K562 (cell line): ENCODE results near the gene DSCAM. TPM values are rescaled to one million over a fixed set of nuclear protein-coding genes. Genes with fewer than 3 reads are reported as not detected.

Source experiments
- ATAC-seq: fragments of 200-7000 bp; cut with Tn5 transposase; 3 replicates; pipeline ENCODE4 v1.9.1; 2020; ENCODE audit warnings: moderate library complexity
- BruUV-seq: library from RNA; stranded (reverse); fragments of 400-500 nt; replicated peaks from 2 replicates; lab custom pipeline; 2021; lab: Mats Ljungman, UMichigan
- CTCF ChIA-PET: fragments of 300-600 bp; formaldehyde crosslinking; extraction: SDS; loops from one replicate; lab custom pipeline; 2021; ENCODE audit warnings: low intra/inter-chr PET ratio; lab: Yijun Ruan, JAX
- POLR2A ChIA-PET: fragments of 300-600, 350-650 bp; sonication (Branson Sonifier 250); formaldehyde crosslinking; extraction: SDS; loops from one replicate; lab custom pipeline; 2021; ENCODE audit warnings: antibody characterized with exemption, inconsistent platforms; lab: Yijun Ruan, JAX
- DNase-seq, 4 experiments: peaks; one replicate each; pipeline versions ENCODE4 v3.0.0 to v3.0.0-alpha.2; 2011 to 2018; ENCODE audit warnings: low spot score in 3 of 4, mixed read lengths in 3 of 4; ENCODE audit errors: extremely low read depth in 1 of 4
- FAIRE-seq: peaks from 2 replicates; lab custom pipeline; 2011; peaks lifted over from hg19 to GRCh38; lab: Jason Lieb, UNC
- H2AFZ ChIP-seq: 2 replicates; pipeline ENCODE4 v1.6.0; 2011; ENCODE audit warnings: low read depth, low read length, control low read depth, inconsistent platforms
- H3K27ac ChIP-seq: fragments of 200-600 bp; 3 replicates; pipeline ENCODE4 v1.8.0; 2011; ENCODE audit warnings: low read depth, mild to moderate bottlenecking, control low read depth, inconsistent platforms, low read length, moderate library complexity, mixed read lengths; ENCODE audit errors: extremely low read depth
- H3K27me3 ChIP-seq, 2 experiments: fragments of 300-600 bp in 1 of 2; 2 replicates in 1 of 2; 3 replicates in 1 of 2; pipeline versions ENCODE4 v1.6.0 to v1.8.0; 2011; ENCODE audit warnings: inconsistent platforms in 2 of 2, low read length in 2 of 2, mild to moderate bottlenecking in 1 of 2, mixed read lengths in 1 of 2, moderate library complexity in 1 of 2; ENCODE audit not compliant: control insufficient read depth in 2 of 2, insufficient read depth in 2 of 2
- H3K36me3 ChIP-seq: fragments of 300-600 bp; 3 replicates; pipeline ENCODE4 v1.8.0; 2011; ENCODE audit warnings: mild to moderate bottlenecking, low read length, inconsistent platforms; ENCODE audit not compliant: control insufficient read depth, insufficient read depth
- H3K4me1 ChIP-seq, 2 experiments: fragments of 200-600 bp in 1 of 2; replicated peaks in 1 of 2; 2 replicates in 1 of 2; 3 replicates in 1 of 2; pipeline versions ENCODE4 v1.5.1 to v1.8.0; 2011; ENCODE audit warnings: inconsistent platforms in 2 of 2, low read length in 2 of 2, mild to moderate bottlenecking in 1 of 2, mixed read lengths in 1 of 2, moderate library complexity in 1 of 2; ENCODE audit not compliant: control insufficient read depth in 2 of 2, insufficient read depth in 2 of 2
- H3K4me2 ChIP-seq: 2 replicates; pipeline ENCODE4 v1.6.1; 2011; ENCODE audit warnings: low read length, control low read depth, inconsistent platforms, mixed read lengths; ENCODE audit not compliant: insufficient read depth
- H3K4me3 ChIP-seq: fragments of 200-600 bp; sonication (generic), shearing (Covaris generic); 2 replicates; pipeline ENCODE4 v1.5.1; 2016; ENCODE audit warnings: control low read depth, inconsistent platforms
- H3K79me2 ChIP-seq: fragments of 200-600 bp; 3 replicates; pipeline ENCODE4 v1.8.0; 2011; ENCODE audit warnings: low read length, inconsistent platforms; ENCODE audit not compliant: control insufficient read depth, insufficient read depth
- H3K9ac ChIP-seq, 2 experiments: 2 replicates each; pipeline versions ENCODE4 v1.6.0 to v1.6.1; 2011; ENCODE audit warnings: low read depth in 2 of 2, low read length in 2 of 2, control low read depth in 1 of 2, inconsistent platforms in 1 of 2, mild to moderate bottlenecking in 1 of 2, mixed read lengths in 1 of 2; ENCODE audit not compliant: insufficient read depth in 1 of 2
- H3K9me1 ChIP-seq: one replicate; pipeline ENCODE4 v1.6.0; 2011; ENCODE audit warnings: inconsistent platforms, mild to moderate bottlenecking, low read length, moderate library complexity; ENCODE audit not compliant: control insufficient read depth, insufficient read depth
- H3K9me3 ChIP-seq: replicated peaks from 2 replicates; pipeline ENCODE4 v1.5.1; 2011; ENCODE audit warnings: low read depth, low read length, inconsistent platforms; ENCODE audit not compliant: control insufficient read depth, insufficient read depth
- H4K20me1 ChIP-seq: replicated peaks from 2 replicates; pipeline ENCODE4 v1.6.1; 2011; ENCODE audit warnings: low read length, inconsistent platforms, mixed read lengths; ENCODE audit not compliant: control insufficient read depth, insufficient read depth
- CREB5 ChIP-seq: fragments of 250-450 bp; sonication (Bioruptor Pico); IDR thresholded peaks from 2 replicates; pipeline ENCODE4 v1.5.0; 2020; ENCODE audit warnings: mild to moderate bottlenecking
- CUX1 ChIP-seq: fragments of 200-800 bp; sonication (Bioruptor generic); IDR thresholded peaks from 2 replicates; pipeline ENCODE4 v1.6.1; 2016; ENCODE audit warnings: missing genetic modification characterization, missing compliant biosample characterization
- HDGF ChIP-seq: fragments of 450-650 bp; IDR thresholded peaks from 2 replicates; pipeline ENCODE4 v1.6.1; 2016
- KDM1A ChIP-seq, 2 experiments: fragments of 450-650 bp; IDR thresholded peaks; 2 replicates each; pipeline ENCODE4 v1.6.1; 2016; ENCODE audit warnings: mild to moderate bottlenecking in 2 of 2
- MITF ChIP-seq: IDR thresholded peaks from 2 replicates; pipeline ENCODE4 v1.6.1; 2014; ENCODE audit warnings: antibody characterized with exemption
- RBM15 ChIP-seq: fragments of 200-400 bp; formaldehyde crosslinking; IDR thresholded peaks from 2 replicates; pipeline ENCODE4 v1.6.1; 2018; ENCODE audit warnings: mild to moderate bottlenecking, low read length, moderate library complexity; ENCODE audit not compliant: insufficient read depth
- TCFL5 ChIP-seq: fragments of 250-450 bp; sonication (Bioruptor Pico); conservative IDR thresholded peaks from 2 replicates; pipeline ENCODE4 v1.6.1; 2021; ENCODE audit warnings: mild to moderate bottlenecking, moderate library complexity, matching md5 sums
- TEAD4 ChIP-seq, 2 experiments: sonication (generic) in 1 of 2; formaldehyde crosslinking in 1 of 2; IDR thresholded peaks; 2 replicates each; pipeline versions ENCODE4 v1.6.1 to v1.8.0; 2012 to 2022; ENCODE audit warnings: borderline replicate concordance in 1 of 2, inconsistent platforms in 1 of 2, low read length in 1 of 2, mild to moderate bottlenecking in 1 of 2, missing genetic modification reagents in 1 of 2
- TFAM ChIP-seq: fragments of 250-450 bp; sonication (Bioruptor Pico); conservative IDR thresholded peaks from 2 replicates; pipeline ENCODE4 v1.5.0; 2021; ENCODE audit warnings: mild to moderate bottlenecking, moderate library complexity
- TSC22D4 ChIP-seq: fragments of 450-650 bp; IDR thresholded peaks from 2 replicates; pipeline ENCODE4 v1.6.1; 2016; ENCODE audit warnings: missing genetic modification characterization, missing biosample characterization, control low read depth
- WHSC1 ChIP-seq: IDR thresholded peaks from one replicate; pipeline ENCODE4 v1.6.1; 2012; ENCODE audit warnings: low read length, control low read depth, inconsistent platforms
- ZNF384 ChIP-seq: IDR thresholded peaks from 2 replicates; pipeline ENCODE4 v1.6.1; 2012; ENCODE audit warnings: low read depth, low read length, improper control_type of control experiment
- WGBS: fragments of 100-300 bp; shearing (Covaris generic); methylation state at CpG from one replicate; pipeline ENCODE4 v1.1.6; 2016; ENCODE audit warnings: low coverage, mixed read lengths; ENCODE audit not compliant: insufficient coverage; ENCODE audit errors: missing lambda C conversion rate; 5-methylcytosine and 5-hydroxymethylcytosine counted together
- in situ Hi-C: fragments of 300-500 bp; cut with MboI; formaldehyde crosslinking; loops from 4 replicates; pipeline ENCODE4 v1.15.0; 2018; ENCODE audit warnings: inconsistent platforms, mixed read lengths
- intact Hi-C: fragments of 100-400 bp; cut with micrococcal nuclease; formaldehyde crosslinking; loops from 2 replicates; pipeline ENCODE4 v1.14.2; 2022
- polyA plus RNA-seq, 8 experiments: library from polyadenylated mRNA; depleted of rRNA in 4 of 8; stranded (reverse) in 5 of 8; unstranded in 3 of 8; fragments of >200 nt; fragmentation: Nextera tagmentation in 2 of 8; fragmentation: Illumina TruSeq in 1 of 8; extraction: Ambion mirVana in 2 of 8; extraction: Trizol in 1 of 8; gene quantifications; 2 replicates each; pipeline versions ENCODE4 v1.2.1 to v1.2.3, GENCODE V29; 2011 to 2014; ENCODE audit warnings: inconsistent platforms in 1 of 8, missing spikeins in 1 of 8
- total RNA-seq, 7 experiments: library from RNA; depleted of rRNA in 6 of 7; stranded (reverse); fragments of >200 nt in 6 of 7; fragmentation: Illumina TruSeq in 2 of 7; extraction: Trizol in 2 of 7; gene quantifications; 2 replicates each; pipeline versions ENCODE4 v1.2.1 to v1.2.3, GENCODE V29; 2011 to 2021; ENCODE audit warnings: low replicate concordance in 1 of 7

DSCAM gene
- total and polyA plus RNA-seq, 9 of the 15 experiments (the other 6 are each of a cell fraction or from before 2014, with no cell fraction given), result not detected

- Histone ChIP-seq H3K27me3 (no peaks in the 10 kb centered on the region), H3K27ac (no peak overlapping the region), H4K20me1 (no peaks in the 10 kb centered on the region), H3K9me1 (no peaks in the 10 kb centered on the region), H3K9me3 (peaks cover 2% of the 10 kb centered on the region; the same call in 1 of the 2 replicates), H3K9ac (no peak overlapping the region), H3K4me2 (no peak overlapping the region), H3K79me2 (no peaks in the 10 kb centered on the region), H3K4me3 (no peak overlapping the region), H3K4me1 (no peaks in the 10 kb centered on the region), H2AFZ (no peak overlapping the region), H3K36me3 (no peaks in the 10 kb centered on the region)
- ChIA-PET CTCF (no interaction called here), POLR2A (no interaction called here)
- no peak for ATAC-seq
- intact Hi-C loops (no loop called here), in situ Hi-C loops (no loop called here)
- no peak for TF ChIP-seq MITF
- no peak for TF ChIP-seq TEAD4 (IDR thresholded peaks at IDR 0.05; ENCODE audit: low read length)
- TF ChIP-seq TEAD4 (CRISPR knock-in tag; IDR thresholded peaks at IDR 0.05; ENCODE audit: borderline replicate concordance), result no peak
- no peak for TF ChIP-seq TCFL5 (CRISPR knock-in tag)
- no peak for TF ChIP-seq TSC22D4 (tag)
- TF ChIP-seq WHSC1, result no peak
- TF ChIP-seq CUX1, result no peak
- no peak for TF ChIP-seq TFAM (CRISPR knock-in tag)
- no peak for TF ChIP-seq KDM1A (IDR thresholded peaks at IDR 0.05)
- TF ChIP-seq CREB5 (CRISPR knock-in tag), result no peak
- no peak for TF ChIP-seq RBM15
- TF ChIP-seq ZNF384, result no peak
- no peak for TF ChIP-seq HDGF
- BruUV-seq, result no TSS peak
- WGBS, result 1% methylated on average over 9 of the region's 9 CpGs
- FAIRE-seq, result no peak
- DNase-seq, result no peak
These were observed 213.9 kb downstream of the DSCAM start for GRCh38 chr21:40633048-40633447.
